PC-9 (cell line): ENCODE data around the gene DLGAP4. TPM values are rescaled to one million over a fixed set of nuclear protein-coding genes. Genes with fewer than 3 reads are reported as not detected.

Experiments used
- BruUV-seq: library from RNA; stranded (reverse); fragments of 400-500 nt; replicated peaks from 2 replicates; lab custom pipeline; 2021; lab: Mats Ljungman, UMichigan
- CTCF ChIA-PET: fragments of 300-600 bp; sonication (Branson Sonifier 250); formaldehyde crosslinking; loops from one replicate; lab custom pipeline; 2022; ENCODE audit warnings: antibody characterized with exemption; lab: Charles Lee
- POLR2A ChIA-PET: fragments of 300-600 bp; sonication (Branson Sonifier 250); formaldehyde crosslinking; loops from one replicate; lab custom pipeline; 2022; ENCODE audit warnings: antibody characterized with exemption; ENCODE audit not compliant: unreplicated experiment; lab: Charles Lee
- DNase-seq, 2 experiments: peaks; one replicate each; pipeline versions ENCODE4 v3.0.0 to v3.0.0-alpha.2; 2015 to 2022; ENCODE audit warnings: mixed read lengths in 1 of 2
- H2AFZ ChIP-seq: fragments of 200-600 bp; sonication (generic); 2 replicates; pipeline ENCODE4 v1.8.1; 2017; ENCODE audit warnings: antibody characterized with exemption
- H3F3A ChIP-seq: fragments of 200-600 bp; sonication (generic); 2 replicates; pipeline ENCODE4 v1.8.1; 2017; ENCODE audit warnings: antibody characterized with exemption, mild to moderate bottlenecking, low read depth; ENCODE audit not compliant: insufficient read depth
- H3K27ac ChIP-seq: fragments of 200-600 bp; sonication (generic); 2 replicates; pipeline ENCODE4 v1.6.1; 2016; ENCODE audit warnings: mixed run types
- H3K27me3 ChIP-seq: fragments of 200-600 bp; sonication (generic); 2 replicates; pipeline ENCODE4 v1.6.1; 2016; ENCODE audit warnings: low read depth, mixed run types; ENCODE audit not compliant: insufficient read depth
- H3K36me3 ChIP-seq: fragments of 200-600 bp; sonication (generic); 2 replicates; pipeline ENCODE4 v1.6.1; 2016; ENCODE audit warnings: low read depth, mixed run types
- H3K4me1 ChIP-seq: fragments of 200-600 bp; sonication (generic); replicated peaks from 2 replicates; pipeline ENCODE4 v1.6.1; 2016; ENCODE audit warnings: mixed run types; ENCODE audit not compliant: insufficient read depth
- H3K4me2 ChIP-seq: fragments of 200-600 bp; sonication (generic); 2 replicates; pipeline ENCODE4 v1.6.1; 2017; ENCODE audit warnings: mixed run types
- H3K4me3 ChIP-seq: fragments of 200-600 bp; sonication (generic); 2 replicates; pipeline ENCODE4 v1.6.1; 2016; ENCODE audit warnings: mixed run types
- H3K79me2 ChIP-seq: fragments of 200-600 bp; sonication (generic); 2 replicates; pipeline ENCODE4 v1.6.1; 2017; ENCODE audit warnings: low read depth, mixed run types
- H3K9me2 ChIP-seq: fragments of 200-600 bp; sonication (generic); 2 replicates; pipeline ENCODE4 v1.8.1; 2017; ENCODE audit warnings: mild to moderate bottlenecking; ENCODE audit not compliant: insufficient read depth
- H3K9me3 ChIP-seq: fragments of 200-600 bp; sonication (generic); 2 replicates; pipeline ENCODE4 v1.8.1; 2016; ENCODE audit warnings: low read depth; ENCODE audit not compliant: insufficient read depth
- H4K20me1 ChIP-seq: fragments of 200-600 bp; sonication (generic); 2 replicates; pipeline ENCODE4 v1.8.1; 2017; ENCODE audit not compliant: insufficient read depth
- EZH2 ChIP-seq: fragments of 200-600 bp; sonication (generic); IDR thresholded peaks from 2 replicates; pipeline ENCODE4 v1.8.0; 2017; ENCODE audit warnings: antibody characterized with exemption, low read depth
- intact Hi-C: fragments of 100-400 bp; cut with micrococcal nuclease; formaldehyde crosslinking; loops from one replicate; pipeline ENCODE4 v1.10.0; 2022; ENCODE audit not compliant: unreplicated experiment
- total RNA-seq: library from RNA; stranded (reverse); gene quantifications from 2 replicates; pipeline ENCODE4 v1.2.3, GENCODE V29; 2021
- TF ChIP-seq, protein P1 (sequence below): fragments of 200-600 bp; sonication (generic); conservative IDR thresholded peaks from 2 replicates; pipeline ENCODE4 v1.6.1; 2017; ENCODE audit warnings: mixed run types, antibody characterized with exemption, mild to moderate bottlenecking, moderate library complexity

The DLGAP4 gene
- total RNA-seq, 1 experiment from 2014 or later: 62.6 TPM

DNA sequence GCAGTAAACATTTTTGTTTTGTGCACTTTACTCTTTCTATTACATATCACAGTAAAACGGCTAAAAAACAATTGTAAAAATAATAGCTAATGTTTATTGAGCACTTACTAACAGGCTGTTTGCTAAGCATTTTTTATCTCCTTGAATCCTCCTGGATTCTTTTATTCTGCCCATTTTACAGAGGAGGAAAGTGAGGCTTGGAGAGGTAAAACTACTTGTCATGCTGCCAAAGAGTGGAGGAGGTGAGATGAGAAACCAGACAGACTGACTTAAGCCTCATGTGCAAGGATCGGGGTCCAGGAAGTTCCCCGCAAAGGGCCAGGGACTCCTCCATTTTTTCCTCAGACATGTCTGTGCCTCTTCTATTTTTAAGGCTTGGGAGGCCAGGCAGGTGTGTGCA is 63.6 kb downstream of the DLGAP4 start:
- Histone ChIP-seq H3K9me2 (no peaks in the 10 kb centered on the region), H3K9me3 (no peaks in the 10 kb centered on the region), H3K4me2 (no peak overlapping the region), H3K79me2 (no peaks in the 10 kb centered on the region), H3K27me3 (peaks cover 32% of the 10 kb centered on the region), H3K4me3 (no peak overlapping the region), H3K36me3 (no peaks in the 10 kb centered on the region), H4K20me1 (no peaks in the 10 kb centered on the region), H3K27ac (no peak overlapping the region), H3K4me1 (no peaks in the 10 kb centered on the region), H3F3A (no peaks in the 10 kb centered on the region), H2AFZ (no peak overlapping the region)
- ChIA-PET POLR2A (no interaction called here), CTCF (no interaction called here)
- no TSS peak for BruUV-seq
- TF ChIP-seq EZH2: no peak
- TF ChIP-seq, protein P1, sequence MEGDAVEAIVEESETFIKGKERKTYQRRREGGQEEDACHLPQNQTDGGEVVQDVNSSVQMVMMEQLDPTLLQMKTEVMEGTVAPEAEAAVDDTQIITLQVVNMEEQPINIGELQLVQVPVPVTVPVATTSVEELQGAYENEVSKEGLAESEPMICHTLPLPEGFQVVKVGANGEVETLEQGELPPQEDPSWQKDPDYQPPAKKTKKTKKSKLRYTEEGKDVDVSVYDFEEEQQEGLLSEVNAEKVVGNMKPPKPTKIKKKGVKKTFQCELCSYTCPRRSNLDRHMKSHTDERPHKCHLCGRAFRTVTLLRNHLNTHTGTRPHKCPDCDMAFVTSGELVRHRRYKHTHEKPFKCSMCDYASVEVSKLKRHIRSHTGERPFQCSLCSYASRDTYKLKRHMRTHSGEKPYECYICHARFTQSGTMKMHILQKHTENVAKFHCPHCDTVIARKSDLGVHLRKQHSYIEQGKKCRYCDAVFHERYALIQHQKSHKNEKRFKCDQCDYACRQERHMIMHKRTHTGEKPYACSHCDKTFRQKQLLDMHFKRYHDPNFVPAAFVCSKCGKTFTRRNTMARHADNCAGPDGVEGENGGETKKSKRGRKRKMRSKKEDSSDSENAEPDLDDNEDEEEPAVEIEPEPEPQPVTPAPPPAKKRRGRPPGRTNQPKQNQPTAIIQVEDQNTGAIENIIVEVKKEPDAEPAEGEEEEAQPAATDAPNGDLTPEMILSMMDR: no peak
- no peak for DNase-seq
- intact Hi-C loops: no loop called here

DNA sequence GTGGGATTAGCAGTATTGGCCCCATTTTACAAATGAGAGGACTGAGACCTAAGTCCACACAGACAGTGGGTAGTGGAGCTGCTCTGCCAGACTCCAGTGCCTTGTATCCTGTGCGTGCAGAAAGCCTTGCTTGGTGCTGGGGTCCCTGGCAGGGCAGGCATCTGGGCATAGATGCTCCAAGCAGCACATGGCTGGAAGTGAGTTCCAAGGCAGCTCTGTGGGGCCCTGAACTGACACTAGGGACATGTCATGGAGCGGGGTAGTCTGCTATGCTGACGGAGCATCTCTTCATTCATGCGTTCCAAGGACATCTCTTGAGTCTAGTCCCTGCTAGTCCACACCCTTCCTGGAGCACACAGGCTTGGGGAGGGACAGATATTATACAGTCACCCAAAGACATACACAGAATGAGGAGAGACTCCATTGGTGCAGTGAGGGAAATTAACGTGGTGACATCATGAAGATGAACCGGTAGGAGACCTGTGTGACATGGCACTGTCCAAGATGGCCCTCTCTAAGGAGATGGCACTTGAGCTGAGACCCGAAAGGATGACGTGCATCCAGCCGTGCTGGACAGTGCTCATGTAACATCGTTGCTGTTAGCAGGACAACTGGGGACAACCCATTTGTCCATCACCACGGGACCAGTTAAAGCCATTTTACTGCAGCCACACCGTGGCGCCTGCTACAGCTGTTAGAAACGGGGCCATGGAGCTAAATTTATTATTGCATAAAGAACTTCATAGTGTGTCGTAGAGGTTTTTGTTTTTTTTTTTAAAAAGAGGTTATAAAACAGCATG is 65.1 kb downstream of the DLGAP4 start:
- Histone ChIP-seq H3K27ac (no peak overlapping the region), H3K36me3 (no peaks in the 10 kb centered on the region), H3K4me2 (no peak overlapping the region), H2AFZ (no peak overlapping the region), H3K4me3 (no peak overlapping the region), H3F3A (no peaks in the 10 kb centered on the region), H3K79me2 (no peaks in the 10 kb centered on the region), H3K4me1 (no peaks in the 10 kb centered on the region), H3K9me2 (no peaks in the 10 kb centered on the region), H3K9me3 (no peaks in the 10 kb centered on the region), H4K20me1 (no peaks in the 10 kb centered on the region), H3K27me3 (peaks cover 31% of the 10 kb centered on the region)
- TF ChIP-seq, protein P1: no peak
- TF ChIP-seq EZH2: no peak
- BruUV-seq: no TSS peak
- ChIA-PET CTCF (no interaction called here), POLR2A (no interaction called here)
- DNase-seq: no peak
- intact Hi-C loops: no loop called here

DNA sequence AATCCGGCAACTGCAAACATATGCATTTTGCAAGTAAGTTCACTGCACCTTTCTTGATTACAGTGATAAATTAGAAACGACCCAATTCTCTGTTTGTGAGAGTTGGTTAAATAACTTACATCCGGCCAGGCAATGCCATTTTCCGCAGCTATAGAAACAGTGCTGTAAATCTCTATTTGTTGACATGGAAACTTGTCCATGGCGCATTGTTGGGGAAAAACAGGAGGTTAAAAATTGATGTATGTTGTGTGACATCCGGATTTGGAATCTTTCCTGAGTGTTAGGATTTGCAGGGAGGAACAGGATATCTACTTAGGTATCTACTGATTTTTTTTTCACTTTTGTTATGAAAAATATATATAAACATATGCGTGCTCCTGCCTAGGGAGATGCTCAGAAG is 66.5 kb downstream of the DLGAP4 start:
- CTCF ChIA-PET: interaction anchor here (0.6 kb wide), 1 partner anchor 125 kb away, joined by 3 read pairs; no protein-coding TSS in a partner anchor
- H3K4me1 ChIP-seq: no peaks in the 10 kb centered on the region
- no TSS peak for BruUV-seq

More for the DNA sequence above, 66.5 kb downstream of the DLGAP4 start:
- no peak for TF ChIP-seq EZH2
- TF ChIP-seq, protein P1: no peak
- no peaks in the 10 kb centered on the region for H3F3A ChIP-seq
- H3K36me3 ChIP-seq: no peaks in the 10 kb centered on the region
- POLR2A ChIA-PET: interaction anchor here (0.5 kb wide), 1 partner anchor 363 kb away, joined by 4 read pairs; no protein-coding TSS in a partner anchor
- no peak for DNase-seq
- H3K27me3 ChIP-seq: peaks cover 31% of the 10 kb centered on the region
- H3K4me2 ChIP-seq: no peak overlapping the region
- no peak overlapping the region for H3K27ac ChIP-seq
- H3K4me3 ChIP-seq: no peak overlapping the region
- no peaks in the 10 kb centered on the region for H3K9me3 ChIP-seq
- H3K79me2 ChIP-seq: no peaks in the 10 kb centered on the region
- intact Hi-C loops: no loop called here
- H4K20me1 ChIP-seq: no peaks in the 10 kb centered on the region
- H2AFZ ChIP-seq: no peak overlapping the region
- no peaks in the 10 kb centered on the region for H3K9me2 ChIP-seq
